ENCODE data around the gene GLB1L3. TPM values are rescaled to one million over a fixed set of nuclear protein-coding genes. Genes with fewer than 3 reads are reported as not detected.
"Not testable (repeated sequence)": the region's sequence is repeated elsewhere in the genome, so short reads cannot be mapped to it uniquely, and the experiment has no call there.

GLB1L3 gene
- total RNA-seq, 1 donor from 2014 or later: not detected

GRCh38 chr11:134254433-134255183 is 21.6 kb upstream of the GLB1L3 start:
- H3K79me2 ChIP-seq (ENCODE audit: low read depth): peaks cover 29% of the 10 kb centered on the region
- DNase-seq (ENCODE audit: low spot score): no peak
- no peak overlapping the region for H3K27ac ChIP-seq
- peaks cover 2% of the 10 kb centered on the region for H3K27me3 Mint-ChIP-seq (ENCODE audit: insufficient read depth, low read depth)
- no peaks in the 10 kb centered on the region for H3K9me3 Mint-ChIP-seq
- H3K9ac ChIP-seq: peak overlapping the region; percentile 58
- H3K4me3 ChIP-seq: peak overlapping the region; percentile 76
- H2AFZ ChIP-seq (replicated peaks): no peak overlapping the region
- H3K36me3 ChIP-seq: no peaks in the 10 kb centered on the region
- no peaks in the 10 kb centered on the region for H3K27me3 ChIP-seq
- H3K4me2 ChIP-seq: peak overlapping the region; percentile 85
- H3F3A ChIP-seq (ENCODE audit: low read depth): no peaks in the 10 kb centered on the region
- H3K9me3 ChIP-seq (ENCODE audit: low read depth): no peaks in the 10 kb centered on the region
- peak overlapping the region; percentile 92 for H3K4me3 Mint-ChIP-seq
- H3K4me1 Mint-ChIP-seq: peaks cover 17% of the 10 kb centered on the region
- H4K20me1 ChIP-seq (ENCODE audit: low read depth): peaks cover 9% of the 10 kb centered on the region
- no peak overlapping the region for H3K27ac Mint-ChIP-seq
- H3K36me3 Mint-ChIP-seq: peaks cover 6% of the 10 kb centered on the region
- TF ChIP-seq CTCF (IDR thresholded peaks at IDR 0.05): no peak
- TF ChIP-seq EZH2phosphoT487 (IDR thresholded peaks at IDR 0.05): no peak
- no peak for TF ChIP-seq EZH2 (IDR thresholded peaks at IDR 0.05)
- peaks cover 11% of the 10 kb centered on the region for H3K4me1 ChIP-seq

- H3F3A ChIP-seq (ENCODE audit: low read depth); H2AFZ ChIP-seq (replicated peaks); H3K9me3 Mint-ChIP-seq; H3K36me3 Mint-ChIP-seq; H4K20me1 ChIP-seq (ENCODE audit: low read depth); H3K27ac Mint-ChIP-seq; H3K9me3 ChIP-seq (ENCODE audit: low read depth); H3K27me3 Mint-ChIP-seq (ENCODE audit: insufficient read depth, low read depth); DNase-seq (ENCODE audit: low spot score); H3K27me3 ChIP-seq; H3K27ac ChIP-seq; H3K4me3 ChIP-seq; H3K4me2 ChIP-seq; H3K36me3 ChIP-seq; H3K4me3 Mint-ChIP-seq; H3K9ac ChIP-seq: not testable (repeated sequence)
- peaks cover 29% of the 10 kb centered on the region for H3K79me2 ChIP-seq (ENCODE audit: low read depth)
- peaks cover 11% of the 10 kb centered on the region for H3K4me1 ChIP-seq
- H3K4me1 Mint-ChIP-seq: peaks cover 17% of the 10 kb centered on the region
Observed at GRCh38 chr11:134255184-134255561, 21.0 kb upstream of the GLB1L3 start.

GRCh38 chr11:134257101-134257500 is 19.1 kb upstream of the GLB1L3 start:
- H3K27ac ChIP-seq: no peak overlapping the region
- Mint-ChIP-seq H3K27me3 (ENCODE audit: insufficient read depth, low read depth) (peaks cover 2% of the 10 kb centered on the region), H3K4me1 (peaks cover 11% of the 10 kb centered on the region), H3K36me3 (peaks cover 3% of the 10 kb centered on the region), H3K9me3 (no peaks in the 10 kb centered on the region), H3K27ac (no peak overlapping the region), H3K4me3 (no peak overlapping the region)
- peaks cover 23% of the 10 kb centered on the region for H3K79me2 ChIP-seq (ENCODE audit: low read depth)
- no peak overlapping the region for H2AFZ ChIP-seq (replicated peaks)
- H3K36me3 ChIP-seq: no peaks in the 10 kb centered on the region
- no peak overlapping the region for H3K4me2 ChIP-seq
- no peak for TF ChIP-seq CTCF (IDR thresholded peaks at IDR 0.05)
- no peak for TF ChIP-seq EZH2 (IDR thresholded peaks at IDR 0.05)
- no peak for TF ChIP-seq EZH2phosphoT487 (IDR thresholded peaks at IDR 0.05)
- DNase-seq (ENCODE audit: low spot score): no peak
- no peak overlapping the region for H3K9ac ChIP-seq
- H3K4me3 ChIP-seq: no peak overlapping the region
- H3K9me3 ChIP-seq (ENCODE audit: low read depth): no peaks in the 10 kb centered on the region
- no peaks in the 10 kb centered on the region for H3K27me3 ChIP-seq
- no peaks in the 10 kb centered on the region for H3F3A ChIP-seq (ENCODE audit: low read depth)
- H4K20me1 ChIP-seq (ENCODE audit: low read depth): peaks cover 9% of the 10 kb centered on the region
- H3K4me1 ChIP-seq: peaks cover 8% of the 10 kb centered on the region

GRCh38 chr11:134258577-134258976 is 17.6 kb upstream of the GLB1L3 start:
- Histone ChIP-seq H3K9me3 (ENCODE audit: low read depth) (no peaks in the 10 kb centered on the region), H3K4me1 (peaks cover 4% of the 10 kb centered on the region), H3K36me3 (no peaks in the 10 kb centered on the region), H4K20me1 (ENCODE audit: low read depth) (peaks cover 9% of the 10 kb centered on the region), H3K79me2 (ENCODE audit: low read depth) (peaks cover 17% of the 10 kb centered on the region), H3K4me3 (no peak overlapping the region), H3K4me2 (no peak overlapping the region), H3K9ac (no peak overlapping the region), H2AFZ (replicated peaks) (no peak overlapping the region), H3F3A (ENCODE audit: low read depth) (no peaks in the 10 kb centered on the region), H3K27ac (no peak overlapping the region), H3K27me3 (no peaks in the 10 kb centered on the region)
- TF ChIP-seq EZH2 (IDR thresholded peaks at IDR 0.05): no peak
- TF ChIP-seq EZH2phosphoT487 (IDR thresholded peaks at IDR 0.05): no peak
- no peak for TF ChIP-seq CTCF (IDR thresholded peaks at IDR 0.05)
- Mint-ChIP-seq H3K27me3 (ENCODE audit: insufficient read depth, low read depth) (no peaks in the 10 kb centered on the region), H3K27ac (no peak overlapping the region), H3K9me3 (no peaks in the 10 kb centered on the region), H3K4me1 (peaks cover 8% of the 10 kb centered on the region), H3K4me3 (no peak overlapping the region), H3K36me3 (peaks cover 5% of the 10 kb centered on the region)
- no peak for DNase-seq (ENCODE audit: low spot score)

Data from neural progenitor cell (in vitro differentiated cells).